CD4-positive, CD25-positive, alpha-beta regulatory T cell (primary cell): ENCODE measurements around the gene LIPA. TPM values are rescaled to one million over a fixed set of nuclear protein-coding genes. Genes with fewer than 3 reads are reported as not detected.

Experiments
- ATAC-seq, 2 donors: fragments of 150-1000 bp; cut with Tn5 transposase; one replicate each; pipeline ENCODE4 v1.10.0; 2021; ENCODE audit warnings: low read depth in 2 of 2, moderate number of reproducible peaks in 2 of 2, moderate library complexity in 1 of 2
- DNase-seq, 3 donors: peaks; one replicate each; pipeline versions ENCODE4 v3.0.0 to v3.0.0-alpha.2; 2012 to 2022; ENCODE audit warnings: mixed read lengths in 1 of 3
- H3K27ac ChIP-seq: one replicate; pipeline ENCODE4 v1.7.0; 2013; ENCODE audit warnings: mild to moderate bottlenecking, low read length; ENCODE audit not compliant: insufficient read depth, poor library complexity, severe bottlenecking
- H3K27me3 ChIP-seq: one replicate; pipeline ENCODE4 v1.7.0; 2013; ENCODE audit warnings: low read length; ENCODE audit not compliant: control insufficient read depth, insufficient read depth
- H3K36me3 ChIP-seq: one replicate; pipeline ENCODE4 v1.7.0; 2013; ENCODE audit warnings: mild to moderate bottlenecking, low read length, moderate library complexity; ENCODE audit not compliant: control insufficient read depth, insufficient read depth
- H3K4me1 ChIP-seq: 2 replicates; pipeline ENCODE4 v1.7.0; 2013; ENCODE audit warnings: mild to moderate bottlenecking, low read length; ENCODE audit not compliant: insufficient read depth, control insufficient read depth, poor library complexity, severe bottlenecking
- H3K4me3 ChIP-seq: one replicate; pipeline ENCODE4 v1.7.0; 2013; ENCODE audit warnings: low read depth, mild to moderate bottlenecking, low read length, moderate library complexity
- H3K9me3 ChIP-seq, 2 experiments: 1 replicate in 1 of 2; 2 replicates in 1 of 2; pipeline ENCODE4 v1.7.0; 2013; ENCODE audit warnings: low read length in 2 of 2, mild to moderate bottlenecking in 1 of 2, moderate library complexity in 1 of 2; ENCODE audit not compliant: control insufficient read depth in 2 of 2
- H3K27ac Mint-ChIP-seq, 3 donors: one replicate each; pipeline ENCODE4 v1.8.0; 2020 to 2022; ENCODE audit warnings: mild to moderate bottlenecking in 3 of 3, mixed read lengths in 3 of 3, moderate library complexity in 2 of 3
- H3K27me3 Mint-ChIP-seq: one replicate; pipeline ENCODE4 v1.8.0; 2022; ENCODE audit warnings: mild to moderate bottlenecking, mixed read lengths
- H3K36me3 Mint-ChIP-seq: one replicate; pipeline ENCODE4 v1.8.0; 2020; ENCODE audit warnings: mixed read lengths
- H3K4me1 Mint-ChIP-seq, 4 donors: one replicate each; pipeline ENCODE4 v1.8.0; 2020 to 2022; ENCODE audit warnings: mixed read lengths in 4 of 4, mild to moderate bottlenecking in 1 of 4
- H3K4me3 Mint-ChIP-seq, 4 donors: one replicate each; pipeline ENCODE4 v1.8.0; 2020 to 2022; ENCODE audit warnings: mild to moderate bottlenecking in 4 of 4, mixed read lengths in 4 of 4, moderate library complexity in 3 of 4
- H3K9me3 Mint-ChIP-seq, 7 donors: one replicate each; pipeline ENCODE4 v1.8.0; 2020 to 2022; ENCODE audit warnings: mixed read lengths in 7 of 7, mild to moderate bottlenecking in 3 of 7, moderate library complexity in 2 of 7
- polyA plus RNA-seq, 4 donors: library from polyadenylated mRNA; unstranded; fragments of 300-500 nt; fragmentation: Illumina TruSeq; gene quantifications; one replicate each; pipeline ENCODE4 v1.2.3, GENCODE V29; 2021
- total RNA-seq: library from RNA; stranded (reverse); gene quantifications from one replicate; pipeline ENCODE4 v1.2.3, GENCODE V29; 2022

Gene LIPA
- total and polyA plus RNA-seq, 5 donors from 2014 or later, result 25.2 to 99.9 (median 92.2) TPM

DNA sequence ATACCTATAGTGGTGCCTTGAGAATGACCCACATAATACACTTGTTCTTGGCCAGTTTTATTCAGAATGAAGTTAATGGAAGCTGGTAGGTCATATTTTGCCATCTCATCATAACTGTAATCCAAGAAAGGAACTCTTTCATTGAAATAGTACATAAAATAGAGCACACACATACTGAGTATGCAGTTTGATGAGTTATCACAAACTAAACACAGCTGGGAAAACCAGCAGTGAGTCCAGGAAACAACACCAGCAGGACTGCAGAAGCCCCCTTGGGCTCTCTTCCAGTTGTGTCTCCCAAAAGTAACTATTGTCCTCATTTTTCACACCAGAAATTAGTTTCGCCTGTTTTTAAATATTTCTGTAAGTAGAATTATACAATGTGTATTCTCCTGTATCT, 24.7 kb downstream of the LIPA start:
- no peak overlapping the region for H3K4me3 Mint-ChIP-seq
- H3K4me1 Mint-ChIP-seq, result peaks cover 0 to 4% (median 0%) of the 10 kb centered on the region in 4 donors
- Histone ChIP-seq H3K4me1 (no peaks in the 10 kb centered on the region), H3K4me3 (no peak overlapping the region), H3K36me3 (peaks cover 42% of the 10 kb centered on the region), H3K27ac (no peak overlapping the region), H3K9me3 (no peaks in the 10 kb centered on the region), H3K27me3 (no peaks in the 10 kb centered on the region)
- H3K27ac Mint-ChIP-seq, result no peak overlapping the region
- no peak for DNase-seq
- H3K27me3 Mint-ChIP-seq, result no peaks in the 10 kb centered on the region
- peaks cover 0 to 2% (median 0%) of the 10 kb centered on the region in 7 donors for H3K9me3 Mint-ChIP-seq
- no peak for ATAC-seq
- peaks cover 29% of the 10 kb centered on the region for H3K36me3 Mint-ChIP-seq

- Histone ChIP-seq H3K9me3 (no peaks in the 10 kb centered on the region), H3K4me3 (peak overlapping the region; percentile 10), H3K27me3 (no peaks in the 10 kb centered on the region), H3K4me1 (no peaks in the 10 kb centered on the region), H3K36me3 (peaks cover 39% of the 10 kb centered on the region), H3K27ac (no peak overlapping the region)
- Mint-ChIP-seq H3K27ac (peak overlapping the region in 1 of 3 donors; percentile 53), H3K36me3 (peaks cover 30% of the 10 kb centered on the region), H3K9me3 (peaks cover 0 to 2% (median 0%) of the 10 kb centered on the region in 7 donors), H3K4me1 (peaks cover 0 to 4% (median 0%) of the 10 kb centered on the region in 4 donors), H3K27me3 (no peaks in the 10 kb centered on the region), H3K4me3 (peak overlapping the region in 2 of 4 donors; percentile 56 to 71)
- peak; percentile 16 to 28 for ATAC-seq
- DNase-seq, result no peak
These were observed 26.7 kb downstream of the LIPA start for GRCh38 chr10:89224739-89225443.

DNA sequence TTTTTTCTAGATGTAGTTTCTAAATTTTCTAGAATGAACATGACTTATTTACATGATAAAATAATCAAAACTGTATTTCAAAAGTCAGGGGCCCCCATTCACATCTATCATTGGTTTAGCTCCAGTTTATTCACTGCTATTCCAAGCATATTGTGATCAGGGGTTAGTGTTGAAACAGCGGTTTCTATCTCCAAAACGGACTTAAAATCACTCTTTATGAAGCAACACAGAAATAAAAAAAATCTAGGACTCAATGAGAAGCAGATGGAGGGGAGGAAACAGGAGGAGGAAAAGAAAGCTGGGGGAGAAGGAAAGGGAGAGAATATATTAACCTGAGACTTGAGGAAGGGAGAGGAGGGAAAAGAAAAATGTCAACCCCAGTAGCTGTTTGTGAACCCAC, 29.7 kb downstream of the LIPA start:
- no peak overlapping the region for H3K4me3 Mint-ChIP-seq
- H3K27ac ChIP-seq, result no peak overlapping the region
- peaks cover 7 to 13% (median 11%) of the 10 kb centered on the region in 4 donors for H3K4me1 Mint-ChIP-seq
- H3K4me1 ChIP-seq, result peaks cover 7% of the 10 kb centered on the region
- H3K27me3 ChIP-seq, result no peaks in the 10 kb centered on the region
- H3K4me3 ChIP-seq, result no peak overlapping the region
- H3K27ac Mint-ChIP-seq, result peak overlapping the region in 2 of 3 donors; percentile 8 to 9
- no peaks in the 10 kb centered on the region for H3K27me3 Mint-ChIP-seq
- no peaks in the 10 kb centered on the region for H3K9me3 Mint-ChIP-seq
- H3K9me3 ChIP-seq, result no peaks in the 10 kb centered on the region
- H3K36me3 ChIP-seq, result peaks cover 28% of the 10 kb centered on the region
- H3K36me3 Mint-ChIP-seq, result peaks cover 19% of the 10 kb centered on the region
- DNase-seq (no peak), ATAC-seq (no peak)

GRCh38 chr10:89219513-89220218, 31.9 kb downstream of the LIPA start:
- Histone ChIP-seq H3K4me3 (no peak overlapping the region), H3K27ac (no peak overlapping the region), H3K9me3 (no peaks in the 10 kb centered on the region), H3K27me3 (no peaks in the 10 kb centered on the region), H3K4me1 (peaks cover 7% of the 10 kb centered on the region), H3K36me3 (peaks cover 33% of the 10 kb centered on the region)
- H3K36me3 Mint-ChIP-seq, result peaks cover 22% of the 10 kb centered on the region
- ATAC-seq, result no peak
- no peak overlapping the region for H3K27ac Mint-ChIP-seq
- DNase-seq, result no peak
- H3K4me3 Mint-ChIP-seq, result no peak overlapping the region
- no peaks in the 10 kb centered on the region for H3K9me3 Mint-ChIP-seq
- H3K27me3 Mint-ChIP-seq, result no peaks in the 10 kb centered on the region
- H3K4me1 Mint-ChIP-seq, result peaks cover 7 to 15% (median 10%) of the 10 kb centered on the region in 4 donors

- Mint-ChIP-seq H3K9me3 (no peaks in the 10 kb centered on the region), H3K27ac (peak overlapping the region in 1 of 3 donors; percentile 37), H3K36me3 (peaks cover 23% of the 10 kb centered on the region), H3K4me3 (no peak overlapping the region), H3K27me3 (no peaks in the 10 kb centered on the region), H3K4me1 (peaks cover 8 to 15% (median 10%) of the 10 kb centered on the region in 4 donors)
- ATAC-seq (peak; percentile 58 to 60), DNase-seq (peak; percentile 41 to 76 (median 67))
- Histone ChIP-seq H3K4me3 (peak overlapping the region; percentile 48), H3K9me3 (no peaks in the 10 kb centered on the region), H3K36me3 (peaks cover 24% of the 10 kb centered on the region), H3K27ac (peak overlapping the region; percentile 24), H3K27me3 (no peaks in the 10 kb centered on the region), H3K4me1 (peaks cover 7% of the 10 kb centered on the region)
These were observed 34.3 kb downstream of the LIPA start for GRCh38 chr10:89217057-89217990.

DNA sequence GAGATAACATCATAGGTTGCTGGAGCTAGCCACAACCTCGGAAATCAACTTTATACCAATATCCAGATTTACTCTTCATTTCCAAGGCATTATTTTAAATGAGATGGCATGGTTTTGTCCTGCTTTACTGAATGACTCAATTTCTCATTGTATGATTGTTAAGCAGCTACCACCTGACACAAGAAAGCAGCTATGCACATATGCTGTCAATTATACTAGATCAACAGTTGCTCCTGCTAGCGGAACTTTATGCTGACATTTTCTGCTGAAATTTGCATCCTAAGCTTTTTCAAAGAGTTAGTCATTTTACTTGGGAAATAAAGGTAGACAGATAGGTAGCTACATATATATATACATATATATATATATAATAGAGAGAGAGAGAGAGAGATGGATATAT, 35.5 kb downstream of the LIPA start:
- Histone ChIP-seq H3K4me1 (peaks cover 7% of the 10 kb centered on the region), H3K27ac (no peak overlapping the region), H3K4me3 (no peak overlapping the region), H3K9me3 (no peaks in the 10 kb centered on the region), H3K27me3 (no peaks in the 10 kb centered on the region), H3K36me3 (peaks cover 20% of the 10 kb centered on the region)
- Mint-ChIP-seq H3K36me3 (peaks cover 19% of the 10 kb centered on the region), H3K27me3 (peaks cover 3% of the 10 kb centered on the region), H3K4me3 (no peak overlapping the region), H3K27ac (no peak overlapping the region), H3K4me1 (peaks cover 8 to 15% (median 10%) of the 10 kb centered on the region in 4 donors), H3K9me3 (no peaks in the 10 kb centered on the region)
- no peak for DNase-seq
- ATAC-seq, result no peak

DNA sequence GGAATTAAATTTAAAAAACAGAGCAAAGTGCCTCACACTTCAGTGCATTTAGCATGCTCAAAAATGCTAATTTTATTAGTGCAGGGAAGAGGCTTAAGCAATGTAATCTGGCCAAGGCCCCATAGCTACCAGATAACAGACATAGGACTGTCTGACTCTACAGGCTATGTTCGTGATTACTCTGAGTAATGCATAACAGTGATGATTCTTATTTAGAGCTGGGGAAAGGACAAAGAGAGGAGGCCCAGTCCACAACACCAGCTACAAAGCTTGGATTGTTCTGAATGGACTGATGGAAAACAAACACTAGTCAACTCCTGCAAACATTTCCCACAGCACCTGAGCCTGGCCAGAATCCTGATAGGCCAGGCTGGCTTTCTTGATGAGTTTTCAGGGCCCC, 36.1 kb downstream of the LIPA start:
- Histone ChIP-seq H3K4me3 (no peak overlapping the region), H3K27me3 (no peaks in the 10 kb centered on the region), H3K4me1 (peaks cover 7% of the 10 kb centered on the region), H3K27ac (no peak overlapping the region), H3K9me3 (no peaks in the 10 kb centered on the region), H3K36me3 (peaks cover 20% of the 10 kb centered on the region)
- Mint-ChIP-seq H3K4me1 (peaks cover 8 to 15% (median 10%) of the 10 kb centered on the region in 4 donors), H3K36me3 (peaks cover 15% of the 10 kb centered on the region), H3K27me3 (peaks cover 8% of the 10 kb centered on the region), H3K4me3 (no peak overlapping the region), H3K27ac (no peak overlapping the region), H3K9me3 (no peaks in the 10 kb centered on the region)
- DNase-seq, result no peak
- ATAC-seq, result no peak
